Measurements from ENCODE around the gene FAM131C.
"Not testable (repeated sequence)": the region's sequence is repeated elsewhere in the genome, so short reads cannot be mapped to it uniquely, and the experiment has no call there.

The FAM131C gene

DNA sequence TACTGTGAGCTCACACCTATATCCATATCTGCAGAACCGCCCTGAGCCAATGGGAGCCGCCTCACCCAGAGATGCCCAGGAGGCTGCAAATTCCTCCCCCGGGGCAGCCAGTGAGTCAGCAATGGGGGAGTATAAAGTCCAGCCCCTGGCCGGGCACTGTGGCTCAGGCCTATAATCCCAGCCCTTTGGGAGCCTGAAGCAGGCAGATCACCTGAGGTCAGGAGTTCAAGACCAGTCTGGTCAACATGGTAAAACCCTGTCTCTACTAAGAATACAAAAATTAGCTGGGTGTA, 34.9 kb downstream of the FAM131C start:
- H3K79me1 ChIP-seq (ENCODE audit: low read depth, low read length) = no peaks in the 10 kb centered on the region
- no peak overlapping the region for H2BK120ac ChIP-seq (ENCODE audit: low read depth, low read length)
- H3K27me3 ChIP-seq (ENCODE audit: control insufficient read depth in 3 of 3, insufficient read depth in 3 of 3, low read depth in 1 of 3, low read length in 3 of 3) = peaks cover 0 to 49% (median 0%) of the 10 kb centered on the region in 3 experiments
- no peak overlapping the region for H2AFZ ChIP-seq (ENCODE audit: low read length)
- H4K8ac ChIP-seq (ENCODE audit: low read depth, low read length) = no peak overlapping the region
- H2BK5ac ChIP-seq (ENCODE audit: low read length) = no peak overlapping the region
- H2BK12ac ChIP-seq (ENCODE audit: low read length) = no peak overlapping the region
- WGBS, 2 donors (ENCODE audit: extremely low coverage in 2 of 2, insufficient read length in 2 of 2, insufficient replicate concordance in 1 of 2) = no CpG with 5 or more reads among the region's 4 CpGs
- no peak overlapping the region for H4K91ac ChIP-seq (ENCODE audit: low read depth, low read length, poor library complexity)
- no peak overlapping the region for H3K27ac ChIP-seq (replicated peaks; ENCODE audit: low read length)
- H3K9ac ChIP-seq (ENCODE audit: low read depth, low read length, poor library complexity) = no peak overlapping the region
- no peak overlapping the region for H3K14ac ChIP-seq (ENCODE audit: low read length)
- no peak overlapping the region for H2AK5ac ChIP-seq (ENCODE audit: low read depth, low read length)
- no peaks in the 10 kb centered on the region for H3K36me3 ChIP-seq (replicated peaks in 1 of 2; ENCODE audit: control insufficient read depth in 2 of 2, insufficient read depth in 2 of 2, low read length in 2 of 2)
- peak overlapping the region; percentile 13 for H3K18ac ChIP-seq (ENCODE audit: low read length)
- H3K9me3 ChIP-seq (replicated peaks in 1 of 2; ENCODE audit: control insufficient read depth in 2 of 2, insufficient read depth in 1 of 2, low read depth in 1 of 2, low read length in 2 of 2) = no peaks in the 10 kb centered on the region
- no peaks in the 10 kb centered on the region for H3K4me1 ChIP-seq (ENCODE audit: control insufficient read depth in 2 of 2, insufficient read depth in 1 of 2, low read depth in 1 of 2, low read length in 2 of 2)
- H3K4ac ChIP-seq (ENCODE audit: low read length) = no peak overlapping the region
- H3K4me3 ChIP-seq (ENCODE audit: low read length in 2 of 2) = no peak overlapping the region
- no peak overlapping the region for H3K23ac ChIP-seq (ENCODE audit: low read depth, low read length, poor library complexity)
- no peak overlapping the region for H3K4me2 ChIP-seq (ENCODE audit: insufficient read depth, low read length, poor library complexity, severe bottlenecking)
- no peak for DNase-seq (ENCODE audit: low spot score)
- H2BK15ac ChIP-seq (ENCODE audit: low read length) = no peak overlapping the region

- H2AK5ac ChIP-seq (ENCODE audit: low read depth, low read length); H4K8ac ChIP-seq (ENCODE audit: low read depth, low read length); H2BK120ac ChIP-seq (ENCODE audit: low read depth, low read length); H3K9me3 ChIP-seq (replicated peaks in 1 of 2; ENCODE audit: control insufficient read depth in 2 of 2, insufficient read depth in 1 of 2, low read depth in 1 of 2, low read length in 2 of 2); H3K14ac ChIP-seq (ENCODE audit: low read length); H3K9ac ChIP-seq (ENCODE audit: low read depth, low read length, poor library complexity); H4K91ac ChIP-seq (ENCODE audit: low read depth, low read length, poor library complexity); H3K79me1 ChIP-seq (ENCODE audit: low read depth, low read length); H3K23ac ChIP-seq (ENCODE audit: low read depth, low read length, poor library complexity); H2BK15ac ChIP-seq (ENCODE audit: low read length); H2BK12ac ChIP-seq (ENCODE audit: low read length); H2BK5ac ChIP-seq (ENCODE audit: low read length); DNase-seq (ENCODE audit: low spot score); H3K36me3 ChIP-seq (replicated peaks in 1 of 2; ENCODE audit: control insufficient read depth in 2 of 2, insufficient read depth in 2 of 2, low read length in 2 of 2); H3K4me3 ChIP-seq (ENCODE audit: low read length in 2 of 2); H3K4me1 ChIP-seq (ENCODE audit: control insufficient read depth in 2 of 2, insufficient read depth in 1 of 2, low read depth in 1 of 2, low read length in 2 of 2); H3K27ac ChIP-seq (replicated peaks; ENCODE audit: low read length); H2AFZ ChIP-seq (ENCODE audit: low read length); H3K4me2 ChIP-seq (ENCODE audit: insufficient read depth, low read length, poor library complexity, severe bottlenecking); H3K4ac ChIP-seq (ENCODE audit: low read length): not testable (repeated sequence)
- Histone ChIP-seq H3K27me3 (ENCODE audit: control insufficient read depth in 3 of 3, insufficient read depth in 3 of 3, low read depth in 1 of 3, low read length in 3 of 3) (peaks cover 0 to 30% (median 0%) of the 10 kb centered on the region in 3 experiments), H3K18ac (ENCODE audit: low read length) (peak overlapping the region; percentile 28)
- WGBS, 2 donors (ENCODE audit: extremely low coverage in 2 of 2, insufficient read length in 2 of 2, insufficient replicate concordance in 1 of 2) = no CpG with 5 or more reads among the region's 11 CpGs
These were observed 37.0 kb downstream of the FAM131C start for GRCh38 chr1:16036461-16036860.

- not testable (repeated sequence) for H3K9me3 ChIP-seq (replicated peaks in 1 of 2; ENCODE audit: control insufficient read depth in 2 of 2, insufficient read depth in 1 of 2, low read depth in 1 of 2, low read length in 2 of 2); H2AK5ac ChIP-seq (ENCODE audit: low read depth, low read length)
These were observed 40.3 kb downstream of the FAM131C start for GRCh38 chr1:16033103-16033632.

GRCh38 chr1:16032388-16033102, 40.9 kb downstream of the FAM131C start:
- Histone ChIP-seq H3K4me3 (ENCODE audit: low read length in 2 of 2) (peak overlapping the region in 1 of 2 donors; percentile 5), H2BK15ac (ENCODE audit: low read length) (peak overlapping the region; percentile 14)
- WGBS, 2 donors (ENCODE audit: extremely low coverage in 2 of 2, insufficient read length in 2 of 2, insufficient replicate concordance in 1 of 2) = no CpG with 5 or more reads among the region's 18 CpGs

More at GRCh38 chr1:16033103-16033632, 40.3 kb downstream of the FAM131C start:
- H3K4me2 ChIP-seq (ENCODE audit: insufficient read depth, low read length, poor library complexity, severe bottlenecking); H3K36me3 ChIP-seq (replicated peaks in 1 of 2; ENCODE audit: control insufficient read depth in 2 of 2, insufficient read depth in 2 of 2, low read length in 2 of 2); H3K4me1 ChIP-seq (ENCODE audit: control insufficient read depth in 2 of 2, insufficient read depth in 1 of 2, low read depth in 1 of 2, low read length in 2 of 2); H3K27ac ChIP-seq (replicated peaks; ENCODE audit: low read length); H2BK120ac ChIP-seq (ENCODE audit: low read depth, low read length); H4K8ac ChIP-seq (ENCODE audit: low read depth, low read length); H3K79me1 ChIP-seq (ENCODE audit: low read depth, low read length); H2BK15ac ChIP-seq (ENCODE audit: low read length); DNase-seq (ENCODE audit: low spot score); H3K4me3 ChIP-seq (ENCODE audit: low read length in 2 of 2); H3K4ac ChIP-seq (ENCODE audit: low read length); H2BK5ac ChIP-seq (ENCODE audit: low read length); H3K14ac ChIP-seq (ENCODE audit: low read length); H4K91ac ChIP-seq (ENCODE audit: low read depth, low read length, poor library complexity); H2BK12ac ChIP-seq (ENCODE audit: low read length): not testable (repeated sequence)
- WGBS, 2 donors (ENCODE audit: extremely low coverage in 2 of 2, insufficient read length in 2 of 2, insufficient replicate concordance in 1 of 2) = no CpG with 5 or more reads among the region's 7 CpGs
- Histone ChIP-seq H3K18ac (ENCODE audit: low read length) (peak overlapping the region; percentile 59), H3K23ac (ENCODE audit: low read depth, low read length, poor library complexity) (peak overlapping the region; percentile 13), H3K27me3 (ENCODE audit: control insufficient read depth in 3 of 3, insufficient read depth in 3 of 3, low read depth in 1 of 3, low read length in 3 of 3) (peaks cover 0 to 13% (median 0%) of the 10 kb centered on the region in 3 experiments), H2AFZ (ENCODE audit: low read length) (peak overlapping the region; percentile 45), H3K9ac (ENCODE audit: low read depth, low read length, poor library complexity) (peak overlapping the region; percentile 77)

More at GRCh38 chr1:16032388-16033102, 40.9 kb downstream of the FAM131C start:
- Histone ChIP-seq H3K23ac (ENCODE audit: low read depth, low read length, poor library complexity) (peak overlapping the region; percentile 13), H3K79me1 (ENCODE audit: low read depth, low read length) (no peaks in the 10 kb centered on the region), H2BK12ac (ENCODE audit: low read length) (no peak overlapping the region), H4K8ac (ENCODE audit: low read depth, low read length) (no peak overlapping the region), H2BK120ac (ENCODE audit: low read depth, low read length) (no peak overlapping the region), H3K27ac (replicated peaks; ENCODE audit: low read length) (no peak overlapping the region), H3K9ac (ENCODE audit: low read depth, low read length, poor library complexity) (no peak overlapping the region), H2BK5ac (ENCODE audit: low read length) (no peak overlapping the region), H3K36me3 (replicated peaks in 1 of 2; ENCODE audit: control insufficient read depth in 2 of 2, insufficient read depth in 2 of 2, low read length in 2 of 2) (no peaks in the 10 kb centered on the region), H4K91ac (ENCODE audit: low read depth, low read length, poor library complexity) (no peak overlapping the region), H3K27me3 (ENCODE audit: control insufficient read depth in 3 of 3, insufficient read depth in 3 of 3, low read depth in 1 of 3, low read length in 3 of 3) (peaks cover 0 to 15% (median 0%) of the 10 kb centered on the region in 3 experiments), H2AFZ (ENCODE audit: low read length) (peak overlapping the region; percentile 45), H3K9me3 (replicated peaks in 1 of 2; ENCODE audit: control insufficient read depth in 2 of 2, insufficient read depth in 1 of 2, low read depth in 1 of 2, low read length in 2 of 2) (no peaks in the 10 kb centered on the region), H3K4ac (ENCODE audit: low read length) (no peak overlapping the region), H3K4me1 (ENCODE audit: control insufficient read depth in 2 of 2, insufficient read depth in 1 of 2, low read depth in 1 of 2, low read length in 2 of 2) (peaks cover 0 to 2% of the 10 kb centered on the region in 2 donors), H2AK5ac (ENCODE audit: low read depth, low read length) (peak overlapping the region; percentile 36), H3K18ac (ENCODE audit: low read length) (peak overlapping the region; percentile 50), H3K4me2 (ENCODE audit: insufficient read depth, low read length, poor library complexity, severe bottlenecking) (no peak overlapping the region), H3K14ac (ENCODE audit: low read length) (no peak overlapping the region)
- DNase-seq (ENCODE audit: low spot score) = peak; percentile 88

Measured in neuronal stem cell (in vitro differentiated cells).